IMR-90 (cell line): ENCODE measurements around the gene KL.

ENCODE experiments used
- CEBPB ChIP-seq: IDR thresholded peaks from 2 replicates; pipeline ENCODE4 v1.6.1; 2012; ENCODE audit warnings: low read depth, low read length, improper control_type of control experiment
- CHD1 ChIP-seq: IDR thresholded peaks from 2 replicates; pipeline ENCODE4 v1.6.1; 2012; ENCODE audit warnings: low read depth, low read length, improper control_type of control experiment
- CTCF ChIP-seq: conservative IDR thresholded peaks from 2 replicates; pipeline ENCODE4 v1.5.1; 2012; ENCODE audit warnings: mild to moderate bottlenecking, low read depth, low read length, improper control_type of control experiment
- FOS ChIP-seq: fragments of 150-350 bp; IDR thresholded peaks from 2 replicates; pipeline ENCODE4 v1.6.1; 2016; ENCODE audit warnings: low read depth, low read length
- MAFK ChIP-seq: IDR thresholded peaks from 2 replicates; pipeline ENCODE4 v1.6.1; 2012; ENCODE audit warnings: low read depth, low read length, improper control_type of control experiment
- MAZ ChIP-seq: IDR thresholded peaks from 2 replicates; pipeline ENCODE4 v1.6.1; 2012; ENCODE audit warnings: low read depth, mild to moderate bottlenecking, low read length, improper control_type of control experiment, moderate library complexity, borderline replicate concordance
- MXI1 ChIP-seq: IDR thresholded peaks from 2 replicates; pipeline ENCODE4 v1.6.1; 2012; ENCODE audit warnings: low read depth, mild to moderate bottlenecking, low read length, moderate library complexity, borderline replicate concordance
- POLR2A ChIP-seq: IDR thresholded peaks from 2 replicates; pipeline ENCODE4 v1.6.1; 2012; ENCODE audit warnings: mild to moderate bottlenecking, low read depth, low read length
- RAD21 ChIP-seq: IDR thresholded peaks from 2 replicates; pipeline ENCODE4 v1.6.1; 2012; ENCODE audit warnings: low read length, improper control_type of control experiment
- RFX5 ChIP-seq: IDR thresholded peaks from 2 replicates; pipeline ENCODE4 v1.8.0; 2012; ENCODE audit warnings: low read depth, mild to moderate bottlenecking, low read length, moderate library complexity
- SMC3 ChIP-seq: fragments of 150-350 bp; IDR thresholded peaks from 2 replicates; pipeline ENCODE4 v1.6.1; 2016; ENCODE audit warnings: low read depth, mild to moderate bottlenecking, antibody characterized with exemption, low read length, moderate library complexity
- USF2 ChIP-seq: fragments of 150-350 bp; IDR thresholded peaks from 2 replicates; pipeline ENCODE4 v1.6.1; 2017; ENCODE audit warnings: mild to moderate bottlenecking, antibody characterized with exemption, low read length, low read depth

- TF ChIP-seq CTCF: no peak
- no peak for TF ChIP-seq SMC3
- no peak for TF ChIP-seq MAZ
- no peak for TF ChIP-seq POLR2A
- no peak for TF ChIP-seq MXI1
- no peak for TF ChIP-seq CEBPB
- no peak for TF ChIP-seq FOS
- TF ChIP-seq MAFK: no peak
- no peak for TF ChIP-seq USF2
- no peak for TF ChIP-seq RFX5
- no peak for TF ChIP-seq CHD1
- TF ChIP-seq RAD21: no peak
These were observed 26.3 kb upstream of the KL start for GRCh38 chr13:32989942-32990341.
